GM18519 (cell line): Measurements from ENCODE around the gene NDUFV3.
A peak's percentile ranks its signal among the peaks of the same experiment; 100 is the strongest.
"Not testable (repeated sequence)": the region's sequence is repeated elsewhere in the genome, so short reads cannot be mapped to it uniquely, and the experiment has no call there.

ENCODE experiments used
- ATAC-seq: cut with Tn5 transposase; IDR thresholded peaks from one replicate; pipeline ENCODE4 v1.9.1; 2021; ENCODE audit warnings: mild to moderate bottlenecking, moderate library complexity; ENCODE audit not compliant: unreplicated experiment, low FRiP score

NDUFV3 gene

GRCh38 chr21:42892931-42893755 is at the start of gene NDUFV3:
NDUFV3 (plus strand) TSS chr21:42893309; CDS start chr21:42893334, 25 bp downstream.
- ATAC-seq: peak; percentile 81

GRCh38 chr21:42844411-42845113 is 48.5 kb upstream of the NDUFV3 start:
- ATAC-seq: no peak

- no peak for ATAC-seq
Observed at GRCh38 chr21:42845296-42845965, 47.7 kb upstream of the NDUFV3 start.

- no peak for ATAC-seq
Observed at GRCh38 chr21:42846221-42846620, 46.9 kb upstream of the NDUFV3 start.

GRCh38 chr21:42847051-42847707 is 45.9 kb upstream of the NDUFV3 start:
- no peak for ATAC-seq

GRCh38 chr21:42847726-42848125 is 45.4 kb upstream of the NDUFV3 start:
- ATAC-seq: no peak

GRCh38 chr21:42848144-42848931 is 44.8 kb upstream of the NDUFV3 start:
- ATAC-seq: not testable (repeated sequence)

- ATAC-seq: no peak
Observed at GRCh38 chr21:42848932-42849758, 44.0 kb upstream of the NDUFV3 start.

- no peak for ATAC-seq
Observed at GRCh38 chr21:42849759-42850412, 43.2 kb upstream of the NDUFV3 start.

GRCh38 chr21:42850463-42850862 is 42.6 kb upstream of the NDUFV3 start:
- ATAC-seq: no peak

GRCh38 chr21:42850866-42851391 is 42.2 kb upstream of the NDUFV3 start:
- no peak for ATAC-seq

- no peak for ATAC-seq
Observed at GRCh38 chr21:42851812-42852665, 41.1 kb upstream of the NDUFV3 start.

GRCh38 chr21:42852925-42853570 is 40.1 kb upstream of the NDUFV3 start:
- no peak for ATAC-seq

- no peak for ATAC-seq
Observed at GRCh38 chr21:42853621-42854020, 39.5 kb upstream of the NDUFV3 start.

GRCh38 chr21:42854246-42855010 is 38.7 kb upstream of the NDUFV3 start:
- ATAC-seq: no peak
